ENCODE data around the gene OR4D2. TPM values are rescaled to one million over a fixed set of nuclear protein-coding genes. Genes with fewer than 3 reads are reported as not detected.

Gene OR4D2
- total RNA-seq (not detected), polyA plus RNA-seq (not detected)
- long read RNA-seq, donor 1 = 0 reads
- long read RNA-seq, donor 2 = 0 reads

- Histone ChIP-seq H3K27ac (no peak within 1 kb of the TSS), H3K4me3 (no peak within 1 kb of the TSS), H3K4me1 (peaks cover 0 to 20% (median 2%) of the 10 kb centered on the region in 6 donors), H3K36me3 (no peaks in the 10 kb centered on the region), H3K27me3 (replicated peaks in 1 of 7) (peaks cover 0 to 19% (median 4%) of the 10 kb centered on the region in 7 donors), H3K9me3 (no peaks in the 10 kb centered on the region)
- intact Hi-C loops (cut with DNase I; ENCODE audit: low total_unique reads) = no loop called here
- WGBS, 5 donors = 63 to 75% (median 70%) methylated on average over 6 of the region's 6 CpGs
- DNase-seq = no peak
- TF ChIP-seq POLR2A (IDR thresholded peaks at IDR 0.05) = no peak
- no peak for TF ChIP-seq CTCF (IDR thresholded peaks at IDR 0.05 in 8 of 11, conservative IDR thresholded peaks at IDR 0.05 in 3 of 11)
- no peak for TF ChIP-seq POLR2AphosphoS5 (IDR thresholded peaks at IDR 0.05)
These were observed at the start of gene OR4D2 for GRCh38 chr17:58166682-58167081. Gene OR4D2 (plus strand): TSS chr17:58166982. CDS start chr17:58169656, 2,674 bp downstream.

GRCh38 chr17:58117382-58117781, 49.4 kb upstream of the OR4D2 start:
- peaks cover 0 to 7% (median 2%) of the 10 kb centered on the region in 6 donors for H3K4me1 ChIP-seq
- no peaks in the 10 kb centered on the region for H3K9me3 ChIP-seq
- DNase-seq = no peak
- H3K27me3 ChIP-seq (replicated peaks in 1 of 7) = peaks cover 0 to 42% (median 5%) of the 10 kb centered on the region in 7 donors
- TF ChIP-seq POLR2AphosphoS5 (IDR thresholded peaks at IDR 0.05) (no peak), POLR2A (IDR thresholded peaks at IDR 0.05) (no peak), CTCF (IDR thresholded peaks at IDR 0.05 in 8 of 11, conservative IDR thresholded peaks at IDR 0.05 in 3 of 11) (no peak)
- intact Hi-C loops (cut with DNase I; ENCODE audit: low total_unique reads) = loop anchor here (10.0 kb wide), 1 partner anchor 223 kb away; no protein-coding TSS in a partner anchor
- H3K27ac ChIP-seq = no peak overlapping the region
- WGBS, 5 donors = 83 to 94% (median 90%) methylated on average over 5 of the region's 5 CpGs
- H3K4me3 ChIP-seq = no peak overlapping the region
- H3K36me3 ChIP-seq = no peaks in the 10 kb centered on the region

GRCh38 chr17:58119491-58119890, 47.3 kb upstream of the OR4D2 start:
- intact Hi-C loops (cut with DNase I; ENCODE audit: low total_unique reads) = loop anchor here (10.0 kb wide), 1 partner anchor 225 kb away; no protein-coding TSS in a partner anchor
- no peak overlapping the region for H3K4me3 ChIP-seq
- WGBS, 5 donors = 63 to 78% (median 66%) methylated on average over 3 of the region's 3 CpGs

More at GRCh38 chr17:58119491-58119890, 47.3 kb upstream of the OR4D2 start:
- H3K4me1 ChIP-seq = no peaks in the 10 kb centered on the region
- no peak for DNase-seq
- peaks cover 0 to 46% (median 5%) of the 10 kb centered on the region in 7 donors for H3K27me3 ChIP-seq (replicated peaks in 1 of 7)
- TF ChIP-seq POLR2A (IDR thresholded peaks at IDR 0.05) (no peak), CTCF (IDR thresholded peaks at IDR 0.05 in 8 of 11, conservative IDR thresholded peaks at IDR 0.05 in 3 of 11) (no peak), POLR2AphosphoS5 (IDR thresholded peaks at IDR 0.05) (no peak)
- no peaks in the 10 kb centered on the region for H3K36me3 ChIP-seq
- no peaks in the 10 kb centered on the region for H3K9me3 ChIP-seq
- H3K27ac ChIP-seq = no peak overlapping the region

All from spleen (tissue), 13 donors.